Measurements from ENCODE around the gene RAPGEF1.

The RAPGEF1 gene

DNA sequence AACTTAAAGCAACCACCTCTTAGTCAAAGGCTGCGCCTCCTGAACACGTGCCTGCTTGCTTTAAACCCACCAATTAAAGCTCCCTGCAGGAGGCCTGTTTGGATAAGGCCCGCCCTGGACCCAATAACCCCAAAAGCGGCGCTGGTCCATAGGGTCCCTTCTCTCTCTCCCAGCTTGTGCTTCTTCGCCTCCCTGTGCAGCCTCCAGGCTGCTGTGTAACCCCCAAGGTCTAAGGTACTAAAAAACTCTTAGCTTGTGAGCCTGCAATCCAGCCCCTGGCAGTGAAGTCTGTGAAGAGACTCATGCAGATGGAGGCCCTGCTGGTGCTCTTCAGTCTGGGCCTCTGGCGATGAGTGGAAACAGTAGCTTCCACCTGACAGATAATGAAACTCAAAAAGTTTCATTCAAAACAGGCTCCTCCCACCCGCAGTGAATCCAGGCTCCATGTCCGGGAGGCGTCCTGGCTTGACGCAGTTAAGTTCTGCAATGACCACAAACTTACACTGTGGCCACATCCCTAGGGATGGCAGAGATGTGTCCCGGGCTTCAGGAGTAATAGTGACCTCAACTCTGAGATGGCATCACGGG is 97.3 kb downstream of the RAPGEF1 start:
- no peak for DNase-seq (ENCODE audit: low spot score)

DNA sequence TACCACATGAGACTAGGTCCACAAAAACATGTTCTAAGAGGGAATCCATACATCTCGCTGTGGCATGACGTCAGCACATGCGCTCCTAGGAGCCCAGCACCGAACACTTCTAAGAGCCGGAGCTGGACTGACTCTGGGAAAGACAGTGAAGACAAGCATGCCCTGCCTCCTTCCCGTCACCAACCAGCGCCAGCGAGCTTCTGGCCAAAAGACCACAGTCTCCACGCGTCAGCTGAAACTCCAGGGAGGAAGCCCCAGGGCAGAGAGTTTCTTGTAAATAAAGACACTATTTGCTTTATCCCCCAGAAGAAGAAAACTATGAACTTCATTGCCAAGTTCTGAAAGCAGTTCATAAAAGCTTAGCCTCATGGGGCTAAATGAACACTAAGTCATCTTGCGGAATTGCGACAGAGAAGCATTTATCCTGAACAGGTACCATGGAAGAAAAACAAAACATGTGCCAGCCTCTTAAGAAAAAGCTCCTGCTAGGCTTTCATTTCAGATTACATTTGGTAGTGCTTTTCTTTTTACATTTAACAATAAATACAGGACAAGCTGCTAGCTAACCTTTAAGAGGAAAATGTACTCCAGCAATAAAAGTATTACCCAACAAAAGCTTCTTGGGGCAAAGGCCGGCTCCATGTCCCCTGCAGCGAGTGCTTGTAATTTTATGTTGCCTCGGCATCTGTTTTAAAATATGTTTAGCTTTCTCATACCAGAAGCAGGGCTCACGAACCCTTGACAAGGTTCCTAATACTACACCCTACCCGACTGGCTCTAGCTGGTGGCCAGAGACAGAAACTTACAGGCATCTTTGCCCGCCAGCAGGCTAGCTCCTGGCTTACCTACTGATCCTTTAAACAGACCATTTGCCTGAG is 98.0 kb downstream of the RAPGEF1 start:
- no peak for DNase-seq (ENCODE audit: low spot score)

GRCh38 chr9:131640438-131641137 is 99.3 kb downstream of the RAPGEF1 start:
- DNase-seq (ENCODE audit: low spot score): no peak

DNA sequence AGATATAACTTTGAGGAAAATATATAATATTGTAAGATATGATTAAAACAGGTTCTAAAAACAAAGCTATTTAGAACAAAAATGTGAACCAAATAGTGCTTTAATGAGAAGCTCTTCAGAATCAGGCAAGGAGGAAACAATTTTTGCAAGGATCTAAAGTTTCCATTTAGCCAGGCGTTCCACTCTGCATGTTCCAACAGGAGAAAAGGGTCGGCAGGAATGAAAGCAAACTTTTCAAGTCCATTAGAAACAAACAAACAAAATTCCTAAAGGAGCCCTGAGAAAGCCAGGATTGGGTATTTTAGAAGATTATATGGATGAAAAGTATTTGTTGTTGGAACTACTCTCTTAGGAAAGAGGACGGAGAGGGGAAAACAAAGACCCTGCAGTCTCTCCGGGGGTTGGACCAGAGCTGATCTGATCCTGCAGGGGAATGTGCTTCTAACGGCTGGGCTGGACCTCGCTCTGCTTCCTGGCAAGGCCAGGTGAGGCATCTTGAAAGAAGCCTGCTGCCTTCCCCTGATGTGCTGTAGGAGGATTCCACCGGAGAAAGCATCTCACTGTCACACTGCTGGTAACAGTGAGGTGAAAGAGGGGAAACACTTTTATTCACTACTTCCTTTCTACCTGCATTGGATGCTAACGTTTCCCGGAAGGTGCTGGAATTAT is 100.0 kb downstream of the RAPGEF1 start:
- no peak for DNase-seq (ENCODE audit: low spot score)

- no peak for DNase-seq (ENCODE audit: low spot score)
These were observed 103.3 kb downstream of the RAPGEF1 start for GRCh38 chr9:131636593-131636992.

DNA sequence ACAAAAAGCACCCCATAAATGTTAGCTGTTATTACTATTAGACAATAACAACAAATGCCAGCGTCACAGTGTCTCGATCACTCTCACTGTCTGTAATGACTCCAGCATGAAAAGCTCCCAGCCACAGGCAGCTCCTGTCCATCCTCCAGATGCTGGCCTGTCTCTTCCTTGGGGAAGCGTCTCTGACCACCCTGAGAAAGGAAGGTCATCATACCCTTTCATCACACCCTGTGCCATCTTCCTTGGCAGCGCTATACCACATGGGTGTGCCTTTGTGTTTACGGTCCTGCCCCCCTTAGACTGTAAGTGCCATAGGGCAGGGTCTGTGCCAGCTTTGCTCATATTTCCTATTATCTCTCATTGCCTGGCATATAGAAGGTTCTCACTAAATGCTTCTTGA is 104.0 kb downstream of the RAPGEF1 start:
- DNase-seq (ENCODE audit: low spot score): no peak

DNA sequence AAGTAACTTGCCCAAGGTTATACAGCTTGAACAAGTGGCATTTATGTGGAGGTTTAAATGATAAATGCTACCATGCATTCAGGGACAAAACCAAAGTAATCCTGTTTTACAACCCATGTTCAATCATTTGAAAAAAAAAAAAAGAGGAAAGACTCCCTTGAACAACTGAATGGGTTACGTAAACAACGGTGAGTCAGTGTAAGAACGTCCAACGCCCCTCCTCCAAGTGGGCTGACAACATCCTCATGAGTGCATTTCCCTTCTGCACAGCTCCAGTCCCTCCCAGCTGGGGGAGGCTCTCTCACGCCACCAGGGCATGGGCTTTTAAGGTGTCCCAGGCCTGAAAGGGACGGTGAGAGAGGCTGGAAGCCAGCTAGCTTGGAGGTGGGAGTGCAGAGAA is 104.6 kb downstream of the RAPGEF1 start:
- DNase-seq (ENCODE audit: low spot score): peak; percentile 66

GRCh38 chr9:131633491-131634031 is 106.3 kb downstream of the RAPGEF1 start:
- DNase-seq (ENCODE audit: low spot score): no peak

GRCh38 chr9:131631306-131631705 is 108.6 kb downstream of the RAPGEF1 start:
- DNase-seq (ENCODE audit: low spot score): no peak

DNA sequence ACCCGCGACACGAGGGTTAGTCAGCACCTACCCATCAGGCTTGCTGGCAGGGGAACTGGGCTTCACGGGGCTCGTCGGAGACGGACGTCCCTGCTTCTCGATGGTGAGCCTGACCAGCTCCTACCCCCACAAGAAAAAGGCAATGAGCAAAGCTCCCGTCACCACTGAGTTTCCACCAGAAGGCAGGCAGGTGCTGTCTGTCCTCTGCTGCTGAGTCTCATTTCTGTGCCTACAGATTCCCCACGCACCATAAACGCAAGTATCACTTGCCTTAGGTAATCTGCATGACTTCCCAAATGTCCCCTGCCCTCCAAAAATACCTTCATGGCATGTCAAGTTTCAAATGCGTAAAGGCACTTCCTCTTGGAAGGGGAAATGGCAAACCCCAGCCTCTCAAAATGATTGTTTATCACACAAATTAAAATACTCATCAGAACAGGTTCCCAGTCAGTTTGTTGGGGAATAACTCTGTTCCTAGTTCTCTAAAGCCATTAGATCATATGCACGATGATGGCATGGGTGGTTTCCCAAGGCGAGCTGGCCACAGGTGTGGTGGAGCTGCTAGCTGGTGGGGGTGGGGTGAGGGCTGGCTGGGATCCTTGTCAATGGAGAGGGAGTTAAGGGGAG is 109.6 kb downstream of the RAPGEF1 start:
- DNase-seq (ENCODE audit: low spot score): no peak

DNA sequence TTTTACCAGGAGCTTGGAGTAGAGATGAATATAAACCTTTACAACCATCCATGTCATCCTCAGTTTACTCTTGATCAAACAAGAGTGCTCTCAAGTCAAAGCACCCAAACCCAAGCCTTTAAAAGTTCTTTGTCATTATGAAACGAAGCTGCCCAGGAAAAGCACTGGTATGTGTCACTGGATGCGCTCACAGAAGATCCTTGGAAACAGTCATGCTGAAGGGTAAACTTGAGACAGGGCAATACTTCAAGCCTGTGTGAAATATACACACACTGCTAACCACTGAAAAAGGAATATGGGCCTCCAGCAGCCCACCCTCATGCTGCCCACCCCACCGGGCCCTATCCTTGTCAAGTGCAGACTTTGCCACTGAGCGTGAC is 110.1 kb downstream of the RAPGEF1 start:
- no peak for DNase-seq (ENCODE audit: low spot score)

DNA sequence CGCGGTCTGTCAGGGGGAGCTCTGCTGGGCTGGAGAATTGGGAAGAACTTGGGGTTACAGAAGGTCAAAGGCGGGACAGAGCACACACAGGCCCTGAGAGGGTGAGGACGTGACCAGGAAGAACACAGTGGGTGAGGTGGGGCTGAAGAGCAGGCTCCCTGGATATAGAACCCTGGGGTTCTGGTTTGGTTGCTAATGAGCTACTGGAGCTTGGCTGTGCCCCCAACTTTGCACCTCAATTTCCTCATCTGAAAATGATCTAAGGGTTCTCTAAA is 110.7 kb downstream of the RAPGEF1 start:
- no peak for DNase-seq (ENCODE audit: low spot score)

GRCh38 chr9:131628459-131629225 is 111.2 kb downstream of the RAPGEF1 start:
- no peak for DNase-seq (ENCODE audit: low spot score)

GRCh38 chr9:131627648-131628458 is 112.0 kb downstream of the RAPGEF1 start:
- no peak for DNase-seq (ENCODE audit: low spot score)

- DNase-seq (ENCODE audit: low spot score): no peak
These were observed 112.6 kb downstream of the RAPGEF1 start for GRCh38 chr9:131627326-131627647.

DNA sequence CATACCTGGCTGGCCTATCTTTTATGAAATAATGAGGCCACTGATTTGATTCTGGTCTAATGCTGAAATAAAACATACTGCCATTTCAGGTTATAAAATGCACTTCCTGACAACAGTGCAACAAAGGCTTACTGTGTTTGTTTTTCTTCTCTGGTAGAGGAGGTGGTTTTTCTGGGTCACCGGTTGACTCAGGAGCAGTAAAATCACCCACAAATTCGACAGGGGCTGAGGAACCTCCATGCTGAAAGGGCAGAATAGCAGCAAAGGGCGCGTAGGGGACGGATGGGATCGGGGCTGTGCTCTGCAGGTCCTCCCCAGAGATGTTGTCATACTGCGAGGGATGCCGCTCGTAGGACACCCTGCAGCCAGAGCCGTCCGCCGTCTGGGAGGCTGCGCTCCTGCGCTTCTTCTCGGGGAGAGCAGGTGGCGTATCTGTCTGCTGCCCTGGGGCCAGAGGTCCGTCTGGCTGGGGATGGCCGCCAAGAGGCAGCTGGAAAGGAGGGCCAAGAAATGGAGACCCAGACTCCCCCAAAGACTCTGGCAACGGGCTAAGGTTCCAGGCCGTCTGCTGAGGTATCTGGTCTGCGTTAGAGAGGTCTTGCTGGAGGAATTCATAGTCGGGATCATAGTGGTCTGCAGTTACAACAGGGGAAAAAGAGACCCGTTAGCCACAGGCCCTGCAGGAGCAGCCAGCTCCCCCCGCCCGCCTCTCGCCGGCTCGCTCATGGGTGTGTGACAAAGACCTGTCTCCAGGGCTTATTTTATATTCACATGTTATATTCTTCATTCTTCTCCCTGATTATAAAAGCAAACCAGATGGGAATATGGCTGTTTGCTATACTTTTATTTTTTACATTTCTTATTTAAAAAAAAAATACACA is 113.8 kb downstream of the RAPGEF1 start:
- DNase-seq (ENCODE audit: low spot score): no peak

GRCh38 chr9:131625508-131625787 is 114.4 kb downstream of the RAPGEF1 start:
- DNase-seq (ENCODE audit: low spot score): no peak

DNA sequence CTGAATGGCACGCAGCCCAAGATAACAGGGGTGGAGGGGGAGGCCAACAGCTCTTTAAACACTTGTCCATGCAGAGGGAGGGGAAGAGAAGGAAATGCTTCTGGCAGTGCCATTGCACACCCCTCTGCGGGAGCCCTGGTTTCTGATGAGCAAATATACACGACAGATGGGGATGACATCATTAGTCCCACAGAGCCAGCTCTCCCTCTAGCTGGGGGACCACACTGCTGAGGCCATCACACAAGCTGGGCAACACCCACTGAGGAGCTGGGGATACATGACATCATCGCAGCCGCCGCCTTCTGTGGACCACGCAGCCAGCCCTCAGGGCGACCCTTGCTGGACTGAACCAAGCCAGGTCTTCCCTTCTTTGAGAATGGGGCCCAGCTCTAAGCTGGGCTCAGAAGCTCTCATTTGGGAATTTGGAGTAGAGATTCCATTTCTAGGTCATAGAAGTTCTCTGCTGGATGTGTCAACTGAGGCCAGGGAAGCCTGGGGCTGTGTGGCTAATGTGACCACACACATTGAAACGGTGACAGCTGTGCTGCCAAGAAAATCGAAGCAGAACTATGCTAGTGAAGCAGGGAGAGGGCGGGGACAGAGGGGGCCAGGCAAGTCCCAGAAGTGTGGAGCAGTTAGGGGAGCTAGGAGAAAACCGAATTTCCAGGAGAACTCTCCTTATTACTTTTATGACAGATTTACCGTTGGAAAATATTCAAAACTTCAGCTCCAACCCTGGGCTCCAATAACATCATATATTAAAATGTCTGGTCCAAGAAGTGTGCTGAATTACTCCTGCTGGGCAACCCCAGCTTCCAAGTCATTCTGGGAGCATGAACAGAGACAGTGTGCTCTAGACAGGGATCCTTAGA is 115.0 kb downstream of the RAPGEF1 start:
- no peak for DNase-seq (ENCODE audit: low spot score)

All from HuH-7.5 (cell line).